ENCODE measurements around the gene ANKRD60.

- TF ChIP-seq CTCF (IDR thresholded peaks at IDR 0.05): no peak
- TF ChIP-seq POLR2A (IDR thresholded peaks at IDR 0.05): no peak
Observed at GRCh38 chr20:58237318-58238132, 9.1 kb upstream of the ANKRD60 start.

Data from lower leg skin (tissue), 3 donors.